Adrenal gland (tissue), 12 donors: ENCODE data around the gene PPFIA4. TPM values are rescaled to one million over a fixed set of nuclear protein-coding genes. Genes with fewer than 3 reads are reported as not detected.

Experiments used
- DNase-seq, 7 donors: peaks; one replicate each; pipeline ENCODE4 v3.0.0-alpha.2; 2019 to 2020
- H3K27ac ChIP-seq, 5 donors: fragments of 200-600 bp; sonication (generic) in 4 of 5; 1 replicate in 3 of 5; 2 replicates in 2 of 5; pipeline versions ENCODE4 v1.5.1 to v1.8.0; 2016 to 2020; ENCODE audit warnings: mild to moderate bottlenecking in 1 of 5
- H3K27me3 ChIP-seq: fragments of 200-600 bp; 2 replicates; pipeline ENCODE4 v1.8.0; 2021
- H3K36me3 ChIP-seq, 2 donors: fragments of 200-600 bp; replicated peaks in 1 of 2; 1 replicate in 1 of 2; 2 replicates in 1 of 2; pipeline versions ENCODE4 v1.5.1 to v1.8.0; 2018 to 2022
- H3K4me1 ChIP-seq, 2 donors: fragments of 200-600 bp; replicated peaks in 1 of 2; 1 replicate in 1 of 2; 2 replicates in 1 of 2; pipeline versions ENCODE4 v1.5.1 to v1.8.0; 2018 to 2021
- H3K4me3 ChIP-seq, 4 donors: fragments of 200-600 bp; sonication (generic) in 3 of 4; one replicate each; pipeline ENCODE4 v1.5.1; 2016 to 2018
- H3K9me3 ChIP-seq, 3 donors: fragments of 200-600 bp; sonication (generic) in 1 of 3; replicated peaks in 1 of 3; 1 replicate in 2 of 3; 2 replicates in 1 of 3; pipeline versions ENCODE4 v1.5.1 to v1.8.0; 2016 to 2021
- CTCF ChIP-seq, 6 experiments: fragments of 450-650 bp in 4 of 6; fragments of 200-600 bp in 2 of 6; sonication (generic) in 1 of 6; IDR thresholded peaks; 1 replicate in 5 of 6; 2 replicates in 1 of 6; pipeline versions ENCODE4 v1.5.1 to v1.8.0; 2016 to 2021; ENCODE audit warnings: antibody characterized with exemption in 6 of 6, mild to moderate bottlenecking in 2 of 6, moderate library complexity in 1 of 6
- POLR2A ChIP-seq, 2 donors: fragments of 450-650 bp; IDR thresholded peaks; one replicate each; pipeline ENCODE4 v1.6.1; 2017; ENCODE audit warnings: antibody characterized with exemption in 2 of 2, mild to moderate bottlenecking in 2 of 2, moderate library complexity in 1 of 2
- WGBS, 4 donors: extraction: QIAGEN DNeasy Blood & Tissue Kit in 2 of 4; methylation state at CpG; one replicate each; pipeline versions ENCODE4 v1.1.5 to v1.1.7; 2013 to 2017; 5-methylcytosine and 5-hydroxymethylcytosine counted together
- intact Hi-C, 2 donors: fragments of 100-400 bp; cut with DNase I; formaldehyde crosslinking; loops; one replicate each; pipeline versions ENCODE4 v1.14.1 to v1.15.0; 2022 to 2023
- polyA plus RNA-seq, 3 donors: library from polyadenylated mRNA; stranded (reverse); fragments of 200-250 nt in 2 of 3; fragments of 350-450 nt in 1 of 3; fragmentation: Illumina TruSeq in 1 of 3; extraction: RNeasy Lipid Tissue Mini Kit (QIAGEN cat#74804) in 1 of 3; gene quantifications; one replicate each; pipeline ENCODE4 v1.2.3, GENCODE V29; 2013 to 2014
- total RNA-seq, 9 donors: library from RNA; depleted of rRNA in 4 of 9; stranded (reverse); fragments of >200 nt in 4 of 9; fragments of 120-200 nt in 1 of 9; fragmentation: NEBNext Ultra II Directional in 1 of 9; extraction: Animal tissue kit (Norgen Biotek cat#: 25700) in 1 of 9; gene quantifications; one replicate each; pipeline versions ENCODE4 v1.1.0 to v1.2.4, GENCODE V29; 2013 to 2023
- donor health status: healthy with polysubstance abuse.
- donor health status: Bipolar disorder and iron deficiency.
- donor health status: DM: yes; HTN: yes; CAD: no.
- donor health status: DM: no; HTN: no; CAD: no.
- donor health status: DM: no; HTN: no; CAD: no.
- donor health status: DM: yes; HTN: yes; CAD: no.

PPFIA4 gene
- total and polyA plus RNA-seq, 12 donors: 0.12 to 2.9 (median 0.48) TPM

DNA sequence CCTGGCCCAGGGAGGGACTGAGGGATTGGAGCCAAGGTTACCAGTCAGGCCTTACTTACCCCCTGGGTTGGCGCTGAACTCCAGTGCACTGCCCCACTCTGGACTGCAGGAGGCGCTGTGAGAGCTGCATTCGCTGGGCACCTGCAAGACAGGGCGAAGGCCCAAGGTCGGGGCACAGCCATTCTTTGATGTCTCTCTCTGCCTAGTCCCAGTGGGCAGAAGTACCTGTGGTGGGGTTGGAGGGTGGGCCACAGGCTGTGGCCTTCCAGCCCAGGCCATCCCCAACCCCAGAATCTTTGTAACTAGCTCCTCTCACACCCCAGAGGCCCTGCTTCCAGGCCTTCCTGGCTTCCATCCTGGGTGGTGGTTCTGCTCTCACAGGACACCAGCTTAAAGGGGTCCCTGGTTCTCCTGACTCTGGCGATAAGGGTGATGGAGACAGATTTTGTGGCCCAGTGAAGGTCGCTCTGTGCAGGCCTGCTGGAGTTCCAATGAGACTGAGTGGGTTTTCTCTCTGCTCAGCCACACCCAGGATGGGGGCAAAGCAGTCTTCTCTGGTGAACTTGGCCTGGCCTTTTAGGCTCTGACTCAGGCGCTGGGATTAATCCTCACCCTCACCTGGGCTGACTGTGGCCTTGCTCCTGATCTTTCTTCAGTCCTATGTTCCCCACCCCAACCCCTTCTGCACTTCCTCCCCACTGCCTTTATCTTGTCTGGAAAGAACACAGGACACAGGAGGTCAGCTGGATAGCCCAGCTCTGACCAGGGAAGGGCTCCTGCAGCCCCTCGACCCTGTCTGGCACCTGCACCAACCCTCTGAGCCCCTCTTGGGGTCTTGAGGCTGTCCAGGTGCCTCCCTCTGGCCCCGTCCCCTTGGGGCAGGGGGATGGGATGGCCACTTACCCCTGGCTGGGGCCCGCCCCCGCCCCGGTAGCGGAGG is 58.6 kb downstream of the PPFIA4 start:
- Histone ChIP-seq H3K27ac (no peak overlapping the region), H3K9me3 (no peaks in the 10 kb centered on the region), H3K27me3 (no peaks in the 10 kb centered on the region), H3K4me3 (no peak overlapping the region), H3K4me1 (no peaks in the 10 kb centered on the region), H3K36me3 (no peaks in the 10 kb centered on the region)
- 80 to 95% (median 90%) methylated on average over 6 to 14 of the region's 14 CpGs for WGBS, 4 donors
- DNase-seq: peak in 2 of 7 donors; percentile 13 to 48
- intact Hi-C loops: no loop called here
- no peak for TF ChIP-seq POLR2A (IDR thresholded peaks at IDR 0.05)
- no peak for TF ChIP-seq CTCF (IDR thresholded peaks at IDR 0.05)

- Histone ChIP-seq H3K36me3 (no peaks in the 10 kb centered on the region), H3K27me3 (no peaks in the 10 kb centered on the region), H3K4me3 (no peak within 1 kb of the TSS), H3K4me1 (no peaks in the 10 kb centered on the region), H3K9me3 (no peaks in the 10 kb centered on the region), H3K27ac (no peak within 1 kb of the TSS)
- WGBS, 4 donors: 83 to 89% (median 86%) methylated on average over 23 to 36 of the region's 36 CpGs
- peak in 1 of 7 donors; percentile 31 for DNase-seq
- intact Hi-C loops: no loop called here
- TF ChIP-seq POLR2A (IDR thresholded peaks at IDR 0.05) (no peak), CTCF (IDR thresholded peaks at IDR 0.05) (no peak)
These were observed 59.5 kb downstream of the PPFIA4 start, which contains the start of gene MYOG for GRCh38 chr1:203085528-203086406. Gene MYOG (minus strand): TSS chr1:203086012. CDS start chr1:203085961, 51 bp downstream.

DNA sequence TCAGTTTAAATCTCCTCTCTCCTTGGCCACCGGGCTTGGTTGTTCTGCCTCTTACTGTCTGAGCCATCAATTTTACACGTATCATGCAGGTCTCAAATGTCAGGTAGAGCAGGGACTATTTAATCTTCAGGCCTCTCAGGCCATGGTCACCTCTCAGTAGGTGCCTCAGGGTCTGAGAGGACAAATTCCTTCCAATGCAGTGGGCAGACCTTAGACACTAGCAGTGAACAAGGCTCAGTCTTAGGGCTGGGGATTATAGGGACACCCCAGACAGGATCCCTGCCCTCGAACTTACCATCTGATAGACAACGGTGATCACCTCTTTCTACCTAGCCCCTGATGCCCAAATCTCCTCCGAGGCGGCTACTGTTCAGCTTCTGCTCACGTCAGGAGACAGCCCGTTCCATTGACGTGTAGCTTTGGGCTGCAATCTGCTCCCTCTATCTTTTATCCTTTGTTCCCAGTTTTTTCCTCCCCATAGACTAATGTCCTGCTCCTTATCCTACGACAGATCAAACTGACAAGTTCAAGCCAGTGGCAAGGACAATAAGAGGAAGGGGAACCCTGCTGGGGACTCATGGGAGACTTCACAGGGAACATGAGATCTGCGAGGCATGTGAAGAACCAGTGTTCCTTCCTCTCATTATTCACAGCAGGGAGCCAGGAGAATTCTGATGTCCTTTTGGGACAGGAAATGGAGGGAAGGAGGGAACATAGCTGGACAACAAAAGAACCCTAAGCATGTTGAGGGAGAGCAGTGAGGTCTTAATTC is 60.9 kb downstream of the PPFIA4 start:
- H3K4me1 ChIP-seq: no peaks in the 10 kb centered on the region
- no peaks in the 10 kb centered on the region for H3K36me3 ChIP-seq
- WGBS, 4 donors: 80 to 88% (median 82%) methylated on average over 11 of the region's 11 CpGs
- DNase-seq: peak in 1 of 7 donors; percentile 7
- H3K4me3 ChIP-seq: no peak overlapping the region
- no peak overlapping the region for H3K27ac ChIP-seq
- TF ChIP-seq CTCF (IDR thresholded peaks at IDR 0.05) (no peak), POLR2A (IDR thresholded peaks at IDR 0.05) (no peak)
- H3K27me3 ChIP-seq: no peaks in the 10 kb centered on the region
- intact Hi-C loops: no loop called here
- no peaks in the 10 kb centered on the region for H3K9me3 ChIP-seq
